Upper lobe of right lung (tissue), 1 donor: ENCODE results near the gene F3. TPM values are rescaled to one million over a fixed set of nuclear protein-coding genes. Genes with fewer than 3 reads are reported as not detected.

ENCODE experiments used
- ATAC-seq: fragments of 200-7000 bp; cut with Tn5 transposase; one replicate; pipeline ENCODE4 v1.9.1; 2020; ENCODE audit warnings: mild to moderate bottlenecking, moderate library complexity
- DNase-seq: peaks from one replicate; pipeline ENCODE4 v3.0.0-alpha.2; 2020
- H3K27ac ChIP-seq: fragments of 200-600 bp; one replicate; pipeline ENCODE4 v1.8.0; 2022
- H3K27me3 ChIP-seq: fragments of 200-600 bp; one replicate; pipeline ENCODE4 v1.8.0; 2022; ENCODE audit warnings: mild to moderate bottlenecking
- H3K36me3 ChIP-seq: fragments of 200-600 bp; one replicate; pipeline ENCODE4 v1.8.0; 2022
- H3K4me1 ChIP-seq: fragments of 200-600 bp; one replicate; pipeline ENCODE4 v1.8.0; 2022
- H3K4me3 ChIP-seq: fragments of 200-600 bp; one replicate; pipeline ENCODE4 v1.8.0; 2022; ENCODE audit warnings: mild to moderate bottlenecking
- H3K9me3 ChIP-seq: fragments of 200-600 bp; one replicate; pipeline ENCODE4 v1.8.0; 2022
- CTCF ChIP-seq: fragments of 200-600 bp; IDR thresholded peaks from one replicate; pipeline ENCODE4 v1.8.0; 2022; ENCODE audit warnings: antibody characterized with exemption
- intact Hi-C: fragments of 100-400 bp; cut with DNase I; formaldehyde crosslinking; loops from one replicate; pipeline ENCODE4 v1.11.0; 2022
- total RNA-seq: library from RNA; stranded (reverse); fragmentation: NEBNext Ultra II Directional; extraction: Animal tissue kit (Norgen Biotek cat#: 25700); gene quantifications from one replicate; pipeline ENCODE4 v1.2.1, GENCODE V29; 2021
- donor health status: DM: no; HTN: yes; CAD: no; lungs with severe emphysema.

Gene F3
- total RNA-seq, 1 donor from 2014 or later, result 113 TPM

GRCh38 chr1:94535095-94535494 lies 6.5 kb downstream of the F3 start:
- ATAC-seq, result no peak
- Histone ChIP-seq H3K4me1 (peaks cover 7% of the 10 kb centered on the region), H3K4me3 (no peak overlapping the region), H3K36me3 (peaks cover 47% of the 10 kb centered on the region), H3K9me3 (no peaks in the 10 kb centered on the region), H3K27me3 (no peaks in the 10 kb centered on the region), H3K27ac (no peak overlapping the region)
- no peak for DNase-seq
- no peak for TF ChIP-seq CTCF
- intact Hi-C loops, result no loop called here

DNA sequence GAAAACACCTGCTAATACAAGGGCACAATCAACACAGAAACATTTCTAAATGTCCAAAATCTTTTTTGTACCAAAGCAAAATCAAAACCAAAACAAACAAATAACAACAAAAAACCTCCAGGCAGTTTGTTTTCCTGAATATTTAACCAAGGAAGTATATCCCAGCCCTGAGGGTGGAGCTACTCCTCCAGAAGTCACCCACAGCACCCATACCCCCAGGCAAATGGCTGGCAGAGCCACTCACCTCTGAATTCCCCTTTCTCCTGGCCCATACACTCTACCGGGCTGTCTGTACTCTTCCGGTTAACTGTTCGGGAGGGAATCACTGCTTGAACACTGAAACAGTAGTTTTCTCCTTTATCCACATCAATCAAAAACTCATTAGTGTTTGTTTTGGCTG lies 9.5 kb downstream of the F3 start:
- H3K9me3 ChIP-seq, result no peaks in the 10 kb centered on the region
- intact Hi-C loops, result no loop called here
- ATAC-seq (no peak), DNase-seq (no peak)
- peaks cover 55% of the 10 kb centered on the region for H3K36me3 ChIP-seq
- no peaks in the 10 kb centered on the region for H3K27me3 ChIP-seq
- TF ChIP-seq CTCF, result no peak
- H3K4me3 ChIP-seq, result no peak overlapping the region
- no peak overlapping the region for H3K27ac ChIP-seq
- H3K4me1 ChIP-seq, result peaks cover 7% of the 10 kb centered on the region

- Histone ChIP-seq H3K27ac (no peak overlapping the region), H3K36me3 (peaks cover 55% of the 10 kb centered on the region), H3K9me3 (no peaks in the 10 kb centered on the region), H3K4me3 (no peak overlapping the region), H3K4me1 (peaks cover 7% of the 10 kb centered on the region), H3K27me3 (no peaks in the 10 kb centered on the region)
- DNase-seq (no peak), ATAC-seq (no peak)
- intact Hi-C loops, result no loop called here
- TF ChIP-seq CTCF, result no peak
Observed at GRCh38 chr1:94531664-94532063, 9.9 kb downstream of the F3 start.

GRCh38 chr1:94530373-94530878 lies 11.1 kb downstream of the F3 start:
- no peak overlapping the region for H3K27ac ChIP-seq
- no peak for DNase-seq
- H3K27me3 ChIP-seq, result no peaks in the 10 kb centered on the region
- H3K36me3 ChIP-seq, result peaks cover 49% of the 10 kb centered on the region
- ATAC-seq, result no peak
- no peak for TF ChIP-seq CTCF
- H3K4me3 ChIP-seq, result no peak overlapping the region
- no peaks in the 10 kb centered on the region for H3K9me3 ChIP-seq
- no peaks in the 10 kb centered on the region for H3K4me1 ChIP-seq
- intact Hi-C loops, result no loop called here

DNA sequence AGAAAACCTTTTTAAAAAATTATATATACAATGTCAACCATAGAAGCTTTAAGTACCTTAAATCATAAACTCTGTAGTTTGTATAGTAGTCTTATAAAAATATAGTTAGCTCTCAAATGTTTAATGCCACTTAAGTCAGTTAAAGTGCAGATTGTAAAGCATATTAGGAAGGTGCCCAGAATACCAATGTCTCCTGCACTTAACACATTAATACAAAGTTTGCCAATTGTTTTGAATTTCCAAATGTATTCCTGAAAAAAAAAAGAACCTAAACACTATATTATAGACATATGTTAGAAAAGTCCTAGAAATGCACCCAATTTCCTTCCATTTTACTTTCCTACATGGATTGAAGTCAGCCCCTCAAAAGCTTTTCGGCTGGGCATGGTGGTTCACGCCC lies 12.1 kb downstream of the F3 start:
- DNase-seq, result no peak
- no peaks in the 10 kb centered on the region for H3K4me1 ChIP-seq
- H3K36me3 ChIP-seq, result peaks cover 38% of the 10 kb centered on the region
- no peaks in the 10 kb centered on the region for H3K9me3 ChIP-seq
- intact Hi-C loops, result no loop called here
- no peak for TF ChIP-seq CTCF
- no peak for ATAC-seq
- H3K4me3 ChIP-seq, result no peak overlapping the region
- no peaks in the 10 kb centered on the region for H3K27me3 ChIP-seq
- H3K27ac ChIP-seq, result no peak overlapping the region

- Histone ChIP-seq H3K27ac (no peak overlapping the region), H3K4me1 (no peaks in the 10 kb centered on the region), H3K9me3 (no peaks in the 10 kb centered on the region), H3K4me3 (no peak overlapping the region), H3K36me3 (peaks cover 37% of the 10 kb centered on the region), H3K27me3 (no peaks in the 10 kb centered on the region)
- no peak for TF ChIP-seq CTCF
- ATAC-seq (no peak), DNase-seq (no peak)
- intact Hi-C loops, result no loop called here
Observed at GRCh38 chr1:94528826-94529225, 12.7 kb downstream of the F3 start.
